CD4-positive, CD25-positive, alpha-beta regulatory T cell (primary cell): ENCODE data around the gene AKR1E2. TPM values are rescaled to one million over a fixed set of nuclear protein-coding genes. Genes with fewer than 3 reads are reported as not detected.
"Not testable (repeated sequence)": the region's sequence is repeated elsewhere in the genome, so short reads cannot be mapped to it uniquely, and the experiment has no call there.

Source experiments
- ATAC-seq, 2 donors: fragments of 150-1000 bp; cut with Tn5 transposase; one replicate each; pipeline ENCODE4 v1.10.0; 2021; ENCODE audit warnings: low read depth in 2 of 2, moderate number of reproducible peaks in 2 of 2, moderate library complexity in 1 of 2
- DNase-seq, 3 donors: peaks; one replicate each; pipeline versions ENCODE4 v3.0.0 to v3.0.0-alpha.2; 2012 to 2022; ENCODE audit warnings: mixed read lengths in 1 of 3
- H3K27ac ChIP-seq: one replicate; pipeline ENCODE4 v1.7.0; 2013; ENCODE audit warnings: mild to moderate bottlenecking, low read length; ENCODE audit not compliant: insufficient read depth, poor library complexity, severe bottlenecking
- H3K27me3 ChIP-seq: one replicate; pipeline ENCODE4 v1.7.0; 2013; ENCODE audit warnings: low read length; ENCODE audit not compliant: control insufficient read depth, insufficient read depth
- H3K36me3 ChIP-seq: one replicate; pipeline ENCODE4 v1.7.0; 2013; ENCODE audit warnings: mild to moderate bottlenecking, low read length, moderate library complexity; ENCODE audit not compliant: control insufficient read depth, insufficient read depth
- H3K4me1 ChIP-seq: 2 replicates; pipeline ENCODE4 v1.7.0; 2013; ENCODE audit warnings: mild to moderate bottlenecking, low read length; ENCODE audit not compliant: insufficient read depth, control insufficient read depth, poor library complexity, severe bottlenecking
- H3K4me3 ChIP-seq: one replicate; pipeline ENCODE4 v1.7.0; 2013; ENCODE audit warnings: low read depth, mild to moderate bottlenecking, low read length, moderate library complexity
- H3K9me3 ChIP-seq, 2 experiments: 1 replicate in 1 of 2; 2 replicates in 1 of 2; pipeline ENCODE4 v1.7.0; 2013; ENCODE audit warnings: low read length in 2 of 2, mild to moderate bottlenecking in 1 of 2, moderate library complexity in 1 of 2; ENCODE audit not compliant: control insufficient read depth in 2 of 2
- H3K27ac Mint-ChIP-seq, 3 donors: one replicate each; pipeline ENCODE4 v1.8.0; 2020 to 2022; ENCODE audit warnings: mild to moderate bottlenecking in 3 of 3, mixed read lengths in 3 of 3, moderate library complexity in 2 of 3
- H3K27me3 Mint-ChIP-seq: one replicate; pipeline ENCODE4 v1.8.0; 2022; ENCODE audit warnings: mild to moderate bottlenecking, mixed read lengths
- H3K36me3 Mint-ChIP-seq: one replicate; pipeline ENCODE4 v1.8.0; 2020; ENCODE audit warnings: mixed read lengths
- H3K4me1 Mint-ChIP-seq, 4 donors: one replicate each; pipeline ENCODE4 v1.8.0; 2020 to 2022; ENCODE audit warnings: mixed read lengths in 4 of 4, mild to moderate bottlenecking in 1 of 4
- H3K4me3 Mint-ChIP-seq, 4 donors: one replicate each; pipeline ENCODE4 v1.8.0; 2020 to 2022; ENCODE audit warnings: mild to moderate bottlenecking in 4 of 4, mixed read lengths in 4 of 4, moderate library complexity in 3 of 4
- H3K9me3 Mint-ChIP-seq, 7 donors: one replicate each; pipeline ENCODE4 v1.8.0; 2020 to 2022; ENCODE audit warnings: mixed read lengths in 7 of 7, mild to moderate bottlenecking in 3 of 7, moderate library complexity in 2 of 7
- polyA plus RNA-seq, 4 donors: library from polyadenylated mRNA; unstranded; fragments of 300-500 nt; fragmentation: Illumina TruSeq; gene quantifications; one replicate each; pipeline ENCODE4 v1.2.3, GENCODE V29; 2021
- total RNA-seq: library from RNA; stranded (reverse); gene quantifications from one replicate; pipeline ENCODE4 v1.2.3, GENCODE V29; 2022

Gene AKR1E2
- total and polyA plus RNA-seq, 5 donors from 2014 or later = 0.26 to 4.5 (median 0.76) TPM; not detected in 1

DNA sequence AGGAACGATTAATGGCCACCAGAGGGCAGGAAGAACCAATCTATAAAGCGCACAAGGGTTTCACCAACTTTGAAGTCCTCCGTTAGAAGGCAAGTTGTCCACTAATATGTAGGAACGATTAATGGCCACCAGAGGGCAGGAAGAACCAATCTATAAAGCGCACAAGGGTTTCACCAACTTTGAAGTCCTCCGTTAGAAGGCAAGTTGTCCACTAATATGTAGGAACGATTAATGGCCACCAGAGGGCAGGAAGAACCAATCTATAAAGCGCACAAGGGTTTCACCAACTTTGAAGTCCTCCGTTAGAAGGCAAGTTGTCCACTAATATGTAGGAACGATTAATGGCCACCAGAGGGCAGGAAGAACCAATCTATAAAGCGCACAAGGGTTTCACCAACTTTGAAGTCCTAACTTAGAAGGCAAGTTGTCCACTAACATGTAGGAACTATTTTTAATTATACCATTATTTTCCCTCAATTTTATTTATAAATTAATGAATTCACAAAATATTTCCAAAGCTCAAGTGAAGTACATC is 10.3 kb upstream of the AKR1E2 start:
- not testable (repeated sequence) for H3K36me3 Mint-ChIP-seq

DNA sequence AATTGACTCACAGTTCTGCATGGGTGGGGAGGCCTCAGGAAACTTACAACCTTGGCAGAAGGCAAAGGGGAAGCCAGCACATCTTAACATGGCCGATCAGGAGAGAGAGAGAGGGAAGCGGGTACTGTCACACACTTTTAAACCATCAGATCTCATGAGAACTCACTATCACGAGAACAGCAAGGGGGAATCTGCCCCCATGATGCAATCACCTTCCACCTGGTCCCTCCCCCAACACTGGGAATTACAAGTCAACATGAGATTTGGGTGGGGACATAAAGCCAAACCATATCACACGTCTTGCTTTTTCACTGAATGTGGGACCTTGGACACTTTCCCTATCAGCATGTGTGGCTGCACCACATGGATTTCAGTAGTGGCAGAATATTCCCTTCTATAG is 9.0 kb upstream of the AKR1E2 start:
- ATAC-seq (no peak), DNase-seq (no peak)
- peaks cover 19% of the 10 kb centered on the region for H3K27me3 Mint-ChIP-seq
- Histone ChIP-seq H3K27ac (no peak overlapping the region), H3K4me3 (no peak overlapping the region), H3K27me3 (peaks cover 22% of the 10 kb centered on the region), H3K4me1 (no peaks in the 10 kb centered on the region), H3K36me3 (no peaks in the 10 kb centered on the region), H3K9me3 (no peaks in the 10 kb centered on the region)
- no peaks in the 10 kb centered on the region for H3K4me1 Mint-ChIP-seq
- H3K4me3 Mint-ChIP-seq = no peak overlapping the region
- no peaks in the 10 kb centered on the region for H3K36me3 Mint-ChIP-seq
- no peak overlapping the region for H3K27ac Mint-ChIP-seq
- peaks cover 0 to under 1% (median 0%) of the 10 kb centered on the region in 7 donors for H3K9me3 Mint-ChIP-seq

More for the DNA sequence above, 10.3 kb upstream of the AKR1E2 start:
- H3K9me3 Mint-ChIP-seq, H3K27ac ChIP-seq, ATAC-seq, H3K4me1 Mint-ChIP-seq, H3K4me3 ChIP-seq, H3K4me3 Mint-ChIP-seq, H3K36me3 ChIP-seq, H3K9me3 ChIP-seq, H3K4me1 ChIP-seq, H3K27ac Mint-ChIP-seq: not testable (repeated sequence)
- peaks cover 14% of the 10 kb centered on the region for H3K27me3 Mint-ChIP-seq
- peak in 1 of 3 donors; percentile 22 for DNase-seq
- peaks cover 15% of the 10 kb centered on the region for H3K27me3 ChIP-seq

DNA sequence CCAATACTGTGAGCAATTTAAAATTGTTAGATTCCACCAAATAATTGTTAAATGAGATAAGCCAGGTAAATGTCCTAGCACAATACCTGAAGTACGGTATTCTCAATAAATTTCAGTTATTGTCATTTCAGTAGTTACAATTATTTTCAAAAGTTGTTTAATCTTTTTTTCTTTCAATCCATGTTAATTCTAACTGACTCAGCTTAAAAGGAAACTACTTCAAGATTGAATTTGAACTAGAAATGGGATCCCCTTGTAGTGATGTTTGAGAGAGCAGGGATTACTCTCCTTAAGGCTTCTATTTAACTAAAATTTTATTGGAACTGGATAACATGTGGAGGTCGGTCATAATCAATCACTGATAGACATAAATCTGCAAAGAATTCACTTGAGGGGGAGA is 6.9 kb upstream of the AKR1E2 start:
- H3K27ac Mint-ChIP-seq = no peak overlapping the region
- no peaks in the 10 kb centered on the region for H3K9me3 ChIP-seq
- peaks cover 27% of the 10 kb centered on the region for H3K27me3 ChIP-seq
- peaks cover 0 to 2% (median 0%) of the 10 kb centered on the region in 7 donors for H3K9me3 Mint-ChIP-seq
- H3K27me3 Mint-ChIP-seq = peaks cover 33% of the 10 kb centered on the region
- H3K36me3 Mint-ChIP-seq = no peaks in the 10 kb centered on the region
- no peak for ATAC-seq
- no peaks in the 10 kb centered on the region for H3K4me1 Mint-ChIP-seq
- H3K27ac ChIP-seq = no peak overlapping the region
- no peaks in the 10 kb centered on the region for H3K4me1 ChIP-seq
- no peak for DNase-seq
- H3K4me3 Mint-ChIP-seq = no peak overlapping the region
- H3K36me3 ChIP-seq = no peaks in the 10 kb centered on the region
- no peak overlapping the region for H3K4me3 ChIP-seq

DNA sequence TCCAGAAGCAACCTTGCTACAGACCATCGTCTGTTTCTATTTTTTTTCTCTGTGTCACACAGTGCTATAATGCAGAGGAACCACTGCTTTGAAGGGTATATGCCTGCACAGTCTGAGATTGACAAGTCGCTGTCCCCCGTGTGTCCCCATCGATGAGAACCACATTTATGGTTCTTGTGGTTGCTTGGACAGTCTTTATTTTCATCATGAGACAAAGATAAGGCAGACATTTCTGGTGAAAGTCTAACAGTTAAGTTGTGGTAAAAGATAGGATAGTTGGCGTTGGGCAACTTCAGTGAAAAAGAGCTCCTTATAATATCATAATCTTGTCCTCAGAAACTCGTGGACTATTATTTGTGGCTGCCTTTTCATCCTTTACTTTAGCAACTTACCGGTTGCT is 6.3 kb upstream of the AKR1E2 start:
- Histone ChIP-seq H3K36me3 (no peaks in the 10 kb centered on the region), H3K4me3 (no peak overlapping the region), H3K27ac (no peak overlapping the region), H3K27me3 (peaks cover 29% of the 10 kb centered on the region), H3K4me1 (no peaks in the 10 kb centered on the region), H3K9me3 (no peaks in the 10 kb centered on the region)
- peaks cover 0 to 2% (median 0%) of the 10 kb centered on the region in 7 donors for H3K9me3 Mint-ChIP-seq
- ATAC-seq (no peak), DNase-seq (no peak)
- H3K36me3 Mint-ChIP-seq = no peaks in the 10 kb centered on the region
- peaks cover 39% of the 10 kb centered on the region for H3K27me3 Mint-ChIP-seq
- no peak overlapping the region for H3K27ac Mint-ChIP-seq
- H3K4me3 Mint-ChIP-seq = no peak overlapping the region
- H3K4me1 Mint-ChIP-seq = no peaks in the 10 kb centered on the region

DNA sequence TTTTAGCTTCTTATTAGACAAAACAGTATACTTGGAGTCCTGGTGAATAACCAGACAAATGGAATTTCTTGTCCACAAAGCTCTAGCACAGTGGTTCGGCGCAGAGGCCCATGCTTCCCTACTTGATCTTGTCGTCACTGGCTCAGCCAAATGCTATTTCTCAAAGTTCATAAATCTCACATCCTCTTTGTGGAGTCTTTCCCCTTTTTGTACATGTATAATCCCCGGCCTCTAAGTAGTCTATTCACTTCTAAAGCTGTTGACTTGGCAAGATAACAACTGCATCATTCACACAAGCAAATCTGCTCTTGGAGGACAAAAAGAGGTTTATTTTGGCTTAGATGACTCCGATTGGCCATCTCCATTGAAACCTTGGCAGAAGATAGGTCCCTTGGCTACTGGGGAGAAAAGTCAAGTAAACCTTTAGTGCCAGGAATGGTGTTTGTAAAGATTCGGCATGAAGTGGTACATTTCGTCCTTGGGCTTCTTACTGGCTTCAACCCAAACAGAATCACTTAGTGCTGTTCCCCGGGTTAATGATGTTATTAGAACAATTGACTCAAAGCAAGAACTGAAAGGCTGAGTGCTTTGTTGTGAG is 5.1 kb upstream of the AKR1E2 start:
- Mint-ChIP-seq H3K27me3 (peaks cover 48% of the 10 kb centered on the region), H3K4me1 (peaks cover 0 to 4% (median 2%) of the 10 kb centered on the region in 4 donors), H3K27ac (no peak overlapping the region)

DNA sequence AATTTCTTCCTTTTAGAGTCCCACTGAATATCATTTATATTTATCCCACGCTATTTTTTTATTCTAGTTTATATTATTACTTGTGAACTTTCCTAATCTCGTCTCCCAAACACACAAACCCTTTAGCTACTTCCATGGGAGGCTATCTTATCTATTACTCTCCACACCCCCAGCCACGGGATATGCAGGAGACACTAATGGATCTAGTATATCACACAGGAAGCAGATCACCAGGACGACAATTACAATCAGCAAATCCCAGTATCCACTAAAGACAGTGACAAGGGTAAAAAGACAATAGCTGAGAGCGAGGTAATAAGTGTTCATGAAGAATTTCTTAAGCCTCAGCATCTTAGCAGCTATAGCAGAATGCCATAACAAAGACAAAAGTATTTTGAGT is 3.8 kb upstream of the AKR1E2 start:
- peaks cover 0 to 2% (median 0%) of the 10 kb centered on the region in 7 donors for H3K9me3 Mint-ChIP-seq
- H3K4me3 Mint-ChIP-seq = no peak overlapping the region

More for the DNA sequence above, 5.1 kb upstream of the AKR1E2 start:
- Mint-ChIP-seq H3K9me3 (peaks cover 0 to 2% (median 0%) of the 10 kb centered on the region in 7 donors), H3K4me3 (no peak overlapping the region), H3K36me3 (no peaks in the 10 kb centered on the region)
- Histone ChIP-seq H3K36me3 (no peaks in the 10 kb centered on the region), H3K27me3 (peaks cover 30% of the 10 kb centered on the region), H3K4me3 (no peak overlapping the region), H3K4me1 (no peaks in the 10 kb centered on the region), H3K9me3 (no peaks in the 10 kb centered on the region), H3K27ac (no peak overlapping the region)
- no peak for ATAC-seq
- no peak for DNase-seq

DNA sequence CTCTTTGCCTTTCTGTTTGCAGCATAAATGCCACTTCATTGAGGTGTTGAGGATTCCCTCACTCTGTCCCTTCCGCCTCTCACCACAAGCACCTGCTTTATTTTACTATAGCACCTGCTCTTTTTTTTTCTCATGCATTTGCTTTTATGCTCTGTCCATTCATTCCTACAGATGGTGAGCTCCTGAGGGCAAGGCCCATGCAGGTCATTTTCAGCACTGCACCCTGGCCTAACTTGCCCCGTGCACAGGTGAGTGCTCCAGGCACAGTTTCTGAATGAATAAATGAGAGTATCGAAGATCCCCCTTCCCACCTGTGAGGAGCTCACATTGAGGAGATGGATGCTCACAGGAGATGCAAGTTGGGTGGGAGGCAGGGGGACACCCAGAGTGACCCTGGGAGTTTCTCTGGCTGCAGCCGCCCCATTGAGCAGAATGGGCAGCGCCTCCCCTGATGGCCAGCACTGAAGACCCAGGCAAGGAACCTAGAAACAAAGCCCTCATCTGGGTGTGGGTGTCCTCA is 1.2 kb upstream of the AKR1E2 start:
- Histone ChIP-seq H3K4me1 (peaks cover 5% of the 10 kb centered on the region), H3K4me3 (no peak overlapping the region), H3K27me3 (peaks cover 39% of the 10 kb centered on the region), H3K36me3 (no peaks in the 10 kb centered on the region), H3K9me3 (no peaks in the 10 kb centered on the region), H3K27ac (no peak overlapping the region)
- Mint-ChIP-seq H3K27me3 (peaks cover 70% of the 10 kb centered on the region), H3K27ac (no peak overlapping the region), H3K36me3 (peaks cover 3% of the 10 kb centered on the region), H3K4me1 (peaks cover 0 to 13% (median 6%) of the 10 kb centered on the region in 4 donors), H3K9me3 (peaks cover 0 to 2% (median 0%) of the 10 kb centered on the region in 7 donors), H3K4me3 (peak overlapping the region in 2 of 4 donors; percentile 1 to 74)
- DNase-seq (no peak), ATAC-seq (no peak)

More for the DNA sequence above, 3.8 kb upstream of the AKR1E2 start:
- Histone ChIP-seq H3K27me3 (peaks cover 33% of the 10 kb centered on the region), H3K36me3 (no peaks in the 10 kb centered on the region), H3K4me1 (peaks cover 5% of the 10 kb centered on the region), H3K27ac (no peak overlapping the region), H3K4me3 (no peak overlapping the region), H3K9me3 (no peaks in the 10 kb centered on the region)
- Mint-ChIP-seq H3K4me1 (peaks cover 0 to 10% (median 4%) of the 10 kb centered on the region in 4 donors), H3K36me3 (peaks cover 2% of the 10 kb centered on the region), H3K27me3 (peaks cover 56% of the 10 kb centered on the region), H3K27ac (no peak overlapping the region)
- ATAC-seq (no peak), DNase-seq (no peak)

DNA sequence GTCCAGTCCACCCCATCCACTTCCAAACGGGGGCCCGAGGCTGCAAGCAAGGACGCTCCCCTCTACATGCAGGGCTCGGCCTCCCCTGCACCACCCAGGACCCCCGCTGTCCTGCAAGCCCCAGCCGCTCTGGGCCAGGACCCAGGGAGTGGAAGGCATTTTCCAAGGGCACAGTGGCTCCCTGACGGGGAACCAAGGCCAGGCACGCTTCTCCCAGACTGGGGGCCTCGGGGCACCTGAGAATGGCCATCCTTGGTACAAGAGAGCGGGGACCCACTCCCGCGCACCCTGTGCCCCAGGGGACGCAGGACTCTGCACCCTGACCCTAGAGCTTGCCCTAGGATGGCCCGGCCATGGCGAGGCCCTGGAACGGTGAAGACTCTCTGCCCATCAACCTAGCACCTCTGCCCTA is 545 bp upstream of the AKR1E2 start:
- no peak for DNase-seq
- Histone ChIP-seq H3K4me1 (peaks cover 5% of the 10 kb centered on the region), H3K36me3 (no peaks in the 10 kb centered on the region), H3K9me3 (no peaks in the 10 kb centered on the region), H3K27me3 (peaks cover 38% of the 10 kb centered on the region), H3K27ac (no peak overlapping the region), H3K4me3 (no peak overlapping the region)
- Mint-ChIP-seq H3K9me3 (peaks cover 0 to 2% (median 0%) of the 10 kb centered on the region in 7 donors), H3K27ac (no peak overlapping the region), H3K36me3 (peaks cover 3% of the 10 kb centered on the region), H3K4me1 (peaks cover 0 to 13% (median 6%) of the 10 kb centered on the region in 4 donors), H3K4me3 (peak overlapping the region in 3 of 4 donors; percentile 68 to 78 (median 75)), H3K27me3 (peaks cover 74% of the 10 kb centered on the region)
- no peak for ATAC-seq
